NCI-H748 treated with DMSO at 0.1 percent for 48 hours (cell line): ENCODE measurements around the gene TTC3.

Source experiments
- DNase-seq: peaks from one replicate; lab custom pipeline; 2025; lab: John Stamatoyannopoulos, UW

Gene TTC3

DNA sequence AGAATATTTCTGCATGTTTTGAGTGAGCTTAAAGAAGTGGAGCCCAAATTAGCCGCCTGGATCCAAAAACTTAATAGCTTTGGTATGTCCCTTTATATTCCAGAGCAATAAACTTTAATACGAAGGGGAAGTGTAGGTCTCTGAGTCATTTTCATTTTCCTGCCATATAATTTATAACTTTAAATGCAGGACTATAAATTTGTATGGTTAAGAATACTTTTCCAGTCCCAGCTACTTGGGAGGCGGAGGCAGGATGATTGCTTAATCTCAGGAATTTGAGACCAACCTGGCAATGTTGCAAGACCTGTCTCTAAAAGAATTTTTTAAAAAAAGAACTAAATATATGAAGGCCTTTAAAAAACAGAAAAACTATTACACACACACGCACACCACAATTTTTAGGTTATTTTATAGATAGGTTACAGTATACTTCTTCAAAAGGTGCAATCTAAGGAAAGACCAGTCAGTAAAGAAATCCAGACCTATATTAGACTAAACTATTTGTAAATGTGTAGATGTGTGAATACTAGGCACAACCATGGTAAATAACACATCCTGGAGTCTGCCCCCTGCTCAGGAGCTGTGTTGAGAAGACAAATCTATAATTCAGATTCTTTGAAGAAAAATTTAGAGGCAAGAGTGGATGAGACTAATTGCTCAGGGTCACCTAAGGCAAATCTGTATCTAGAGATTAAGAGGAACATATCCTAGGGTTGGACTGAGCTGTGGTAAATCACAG, 80.3 kb downstream of the TTC3 start:
- DNase-seq = no peak

GRCh38 chr21:37153935-37154350, 80.9 kb downstream of the TTC3 start:
- DNase-seq = no peak

GRCh38 chr21:37155186-37155585, 82.1 kb downstream of the TTC3 start:
- no peak for DNase-seq

DNA sequence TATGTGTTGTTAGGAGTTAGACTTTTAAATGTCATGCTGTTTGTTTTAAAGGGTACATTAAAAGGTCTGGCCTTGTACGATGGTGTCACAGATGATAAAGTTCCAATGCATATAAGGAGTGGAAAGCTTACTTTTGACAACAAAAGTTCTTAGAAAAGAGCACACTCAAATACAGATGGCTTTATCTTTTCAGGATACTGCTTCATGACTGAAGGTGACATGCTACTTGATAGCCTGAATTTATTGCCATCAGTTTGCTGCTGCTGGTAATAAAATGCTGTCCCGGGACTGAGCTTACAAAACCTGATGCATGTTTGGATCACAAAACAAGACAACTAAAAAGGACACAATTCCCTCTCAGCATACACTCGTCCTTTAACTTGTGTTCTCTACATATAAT, 84.9 kb downstream of the TTC3 start:
- DNase-seq = no peak

DNA sequence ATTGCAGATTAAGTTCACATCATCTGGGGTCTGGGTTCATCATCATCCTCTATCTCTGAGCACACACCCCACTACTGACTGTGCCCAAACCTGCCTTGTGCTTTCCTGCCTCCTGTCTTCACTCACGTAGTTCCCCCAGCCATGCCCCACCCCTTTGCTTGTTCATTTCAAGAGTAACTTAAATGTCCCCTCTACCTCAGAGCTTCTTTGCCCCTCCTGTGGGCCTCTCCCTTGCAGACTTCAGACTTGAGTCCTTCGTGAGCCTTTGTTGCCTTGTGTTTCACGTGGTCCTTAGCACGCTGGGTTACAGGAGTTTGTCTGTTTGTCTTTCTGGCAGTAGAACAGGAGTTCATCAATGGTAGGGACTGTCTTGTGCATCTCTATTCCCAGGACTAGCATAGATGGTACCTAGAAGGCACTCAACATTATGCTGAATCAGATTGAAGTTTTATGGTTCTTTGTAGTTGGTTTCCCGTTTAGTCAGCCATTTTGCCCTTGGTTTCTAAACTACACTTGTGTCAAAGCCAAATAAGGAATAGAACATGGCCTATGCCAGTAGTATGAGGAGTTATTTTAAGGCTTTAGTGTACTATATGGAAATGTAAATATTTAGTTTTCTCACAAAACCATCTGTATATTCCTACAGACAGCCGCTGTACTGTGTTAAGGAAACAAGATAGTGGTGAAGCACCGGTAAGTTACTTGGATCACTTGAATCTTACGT, 86.2 kb downstream of the TTC3 start:
- DNase-seq = no peak

- DNase-seq = no peak
These were observed 86.9 kb downstream of the TTC3 start for GRCh38 chr21:37159949-37160348.

DNA sequence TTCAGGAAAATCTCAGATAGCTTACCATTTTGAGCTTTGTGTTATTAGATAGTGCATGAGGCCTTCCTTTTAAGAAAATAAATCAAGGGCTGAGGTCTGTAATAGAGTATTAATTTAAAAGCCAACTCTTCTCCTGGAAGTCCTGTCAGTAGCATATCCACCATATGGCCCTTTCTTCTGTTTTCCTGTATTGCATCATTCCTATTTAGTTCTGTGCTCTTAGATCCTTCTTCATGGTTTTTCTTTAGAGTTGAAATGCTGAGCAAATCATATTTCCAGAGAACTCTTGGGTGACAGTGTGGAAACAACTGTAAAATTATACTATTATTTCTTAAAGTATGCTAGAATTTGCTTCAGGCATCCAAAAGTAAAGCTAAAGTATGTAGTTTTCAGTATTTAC, 91.7 kb downstream of the TTC3 start:
- DNase-seq = no peak

DNA sequence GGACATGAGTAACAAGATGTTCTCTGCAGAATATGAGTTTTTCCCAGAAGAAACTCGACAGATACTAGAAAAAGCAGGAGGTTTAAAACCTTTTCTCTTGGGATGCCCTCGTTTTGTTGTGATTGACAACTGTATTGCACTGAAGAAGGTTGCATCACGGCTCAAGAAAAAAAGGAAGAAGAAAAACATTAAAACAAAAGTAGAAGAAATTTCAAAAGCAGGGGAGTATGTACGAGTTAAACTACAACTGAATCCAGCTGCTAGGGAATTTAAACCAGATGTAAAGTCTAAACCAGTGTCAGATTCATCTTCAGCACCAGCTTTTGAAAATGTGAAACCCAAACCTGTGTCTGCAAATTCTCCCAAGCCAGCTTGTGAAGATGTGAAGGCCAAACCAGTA, 92.5 kb downstream of the TTC3 start:
- DNase-seq = no peak

- DNase-seq = no peak
These were observed 93.7 kb downstream of the TTC3 start for GRCh38 chr21:37166733-37167132.

DNA sequence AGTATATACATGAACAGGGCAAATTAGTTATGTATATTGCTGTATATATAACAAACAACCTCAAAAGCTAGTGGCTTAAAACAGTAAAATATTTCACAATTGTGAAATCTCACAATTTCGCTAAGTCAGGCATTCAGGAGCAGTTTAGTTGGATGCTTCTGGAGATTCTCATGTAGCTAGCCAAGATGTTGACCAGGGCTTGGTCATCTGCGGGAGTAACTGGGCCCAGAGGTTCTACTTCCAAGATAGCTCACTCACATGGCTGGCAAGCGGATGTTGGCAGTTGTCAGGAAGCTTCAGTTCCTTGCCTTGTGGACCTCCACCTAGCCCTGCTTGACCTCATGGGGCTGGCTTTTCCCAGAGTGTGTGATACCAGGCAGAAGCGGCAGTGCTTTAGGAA, 95.6 kb downstream of the TTC3 start:
- no peak for DNase-seq

GRCh38 chr21:37172646-37173045, 99.6 kb downstream of the TTC3 start:
- DNase-seq = no peak

GRCh38 chr21:37176716-37177115, 103.7 kb downstream of the TTC3 start:
- DNase-seq = no peak

DNA sequence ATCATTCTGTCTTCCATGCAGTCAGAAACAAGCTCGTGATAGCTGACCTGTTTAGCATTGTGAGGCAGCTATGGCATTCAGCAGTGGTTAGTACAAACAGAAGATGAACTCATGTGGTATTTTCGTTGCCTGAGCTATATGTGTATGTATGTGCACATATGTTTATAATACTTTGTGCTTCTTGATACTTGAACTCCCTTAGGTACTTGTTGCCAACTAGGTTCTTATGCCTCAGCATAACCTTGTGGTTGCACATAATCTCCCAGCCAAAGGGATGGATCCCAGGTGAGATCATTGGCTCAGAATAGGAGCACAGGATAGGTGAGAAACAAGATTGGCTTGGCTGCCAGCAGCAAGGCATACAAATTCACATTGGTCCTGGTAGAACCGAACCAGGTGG, 108.0 kb downstream of the TTC3 start:
- no peak for DNase-seq

- DNase-seq = no peak
These were observed 109.2 kb downstream of the TTC3 start for GRCh38 chr21:37182222-37182621.

GRCh38 chr21:37183749-37184148, 110.7 kb downstream of the TTC3 start:
- no peak for DNase-seq

DNA sequence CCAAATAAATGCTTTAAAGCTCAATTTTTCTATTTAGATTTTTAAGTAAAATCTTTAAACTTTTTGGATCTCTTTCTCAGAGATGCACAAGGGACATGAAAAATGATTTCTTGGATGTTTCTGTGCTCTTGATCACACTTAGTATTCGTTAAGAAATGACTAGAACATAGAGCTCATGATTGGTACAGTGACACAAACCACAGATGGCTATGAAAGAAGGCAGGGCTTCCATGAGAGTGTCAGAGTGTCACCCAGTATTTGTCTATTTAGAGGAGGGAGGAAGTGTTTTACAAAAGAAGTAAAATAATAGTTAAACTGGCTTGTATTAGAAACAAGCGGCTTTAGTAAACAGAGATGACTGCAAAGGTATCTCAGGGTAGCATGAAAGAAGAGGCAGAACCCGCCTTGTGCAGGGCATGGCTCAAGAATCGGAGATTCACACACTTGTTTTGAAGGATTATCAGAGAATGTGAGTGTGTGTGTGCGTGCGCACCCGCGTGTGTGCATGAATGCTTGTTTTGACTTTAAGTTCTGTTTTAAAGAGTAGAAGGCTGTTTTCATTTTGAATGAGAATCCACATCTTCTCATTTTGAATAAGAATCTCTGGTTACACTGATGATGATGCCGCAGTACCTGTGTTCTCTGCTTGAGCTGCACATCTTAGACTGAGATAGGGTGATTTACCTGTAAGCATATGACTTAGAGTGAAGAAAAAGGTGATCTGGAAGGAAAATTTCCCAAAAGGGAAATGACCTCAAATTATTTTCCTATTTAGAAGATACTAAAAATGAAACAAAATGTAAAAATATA, 111.9 kb downstream of the TTC3 start:
- no peak for DNase-seq

- DNase-seq = no peak
These were observed 113.9 kb downstream of the TTC3 start for GRCh38 chr21:37186983-37187382.

DNA sequence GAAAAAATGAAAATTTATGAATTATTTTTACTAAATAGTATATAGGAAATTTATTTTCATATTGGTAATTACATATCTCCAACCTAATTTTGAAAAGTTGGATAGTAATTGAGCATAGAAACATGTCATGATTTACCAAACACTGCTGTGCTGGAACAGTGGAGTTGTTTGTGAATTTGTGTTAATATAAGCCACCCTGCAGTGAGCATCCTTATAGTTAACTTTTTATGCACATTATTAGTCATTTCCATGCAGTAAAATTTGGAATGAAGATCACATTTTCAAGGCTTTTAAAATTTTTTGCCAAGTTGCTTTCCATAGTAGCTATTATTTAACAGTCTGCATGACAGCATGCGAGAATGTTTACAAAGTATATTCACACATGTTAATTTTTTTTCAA, 115.8 kb downstream of the TTC3 start:
- no peak for DNase-seq

- DNase-seq = no peak
These were observed 119.0 kb downstream of the TTC3 start for GRCh38 chr21:37192019-37192418.

DNA sequence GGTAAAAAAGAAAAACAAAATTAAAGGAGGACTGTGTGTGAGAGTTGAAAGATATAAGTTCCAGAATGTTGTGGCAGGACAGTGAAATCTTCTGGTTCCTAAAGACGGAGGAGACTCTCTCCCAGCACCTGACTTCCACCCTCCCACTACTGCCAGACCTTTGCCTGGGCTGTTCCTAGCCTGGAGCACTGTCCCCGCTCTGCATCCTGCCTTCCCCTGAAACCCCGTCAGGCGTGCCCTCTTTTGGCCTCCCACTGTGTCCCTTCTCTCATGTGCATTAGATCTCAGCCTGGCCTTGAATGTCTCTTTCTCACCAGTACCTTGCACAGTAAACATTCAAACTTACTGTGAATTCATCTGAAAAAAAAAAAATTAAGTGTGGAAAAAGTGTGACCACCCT, 120.0 kb downstream of the TTC3 start:
- no peak for DNase-seq

DNA sequence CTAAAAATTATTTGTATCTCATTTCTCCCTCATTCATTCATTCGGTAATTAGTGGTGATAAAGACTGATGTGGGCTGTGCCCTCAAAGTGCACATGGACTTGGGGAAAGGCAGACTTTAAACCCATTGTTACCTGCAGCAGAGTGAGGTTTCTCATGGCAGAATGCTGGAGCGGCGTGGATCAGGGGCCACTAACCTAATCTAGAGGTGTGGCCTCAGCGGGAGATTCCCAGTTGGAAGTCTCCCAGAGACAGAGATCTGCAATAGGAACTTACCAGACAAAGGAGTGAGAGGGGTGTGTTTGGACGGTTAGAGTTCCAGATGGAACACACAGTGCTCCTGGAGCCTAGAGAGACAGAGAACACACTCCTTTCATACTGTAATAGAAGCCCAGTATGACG, 120.6 kb downstream of the TTC3 start:
- no peak for DNase-seq

- no peak for DNase-seq
These were observed 122.0 kb downstream of the TTC3 start for GRCh38 chr21:37195059-37195458.

GRCh38 chr21:37195610-37196009, 122.6 kb downstream of the TTC3 start:
- DNase-seq = no peak
